Trophoblast cell (in vitro differentiated cells and primary cell): ENCODE data around the gene PM20D1.

ENCODE experiments used
- DNase-seq, 2 donors: peaks; one replicate each; pipeline ENCODE4 v3.0.0-alpha.2; 2016
- H2AFZ ChIP-seq: 2 replicates; pipeline ENCODE4 v1.6.1; 2013; ENCODE audit warnings: low read length, moderate library complexity, mild to moderate bottlenecking; ENCODE audit not compliant: insufficient read depth, poor library complexity
- H2AK5ac ChIP-seq: 2 replicates; pipeline ENCODE4 v1.6.1; 2013; ENCODE audit warnings: mild to moderate bottlenecking, low read length
- H2BK120ac ChIP-seq: 2 replicates; pipeline ENCODE4 v1.6.1; 2013; ENCODE audit warnings: low read length, mild to moderate bottlenecking, moderate library complexity; ENCODE audit not compliant: insufficient read depth, poor library complexity
- H2BK12ac ChIP-seq: 2 replicates; pipeline ENCODE4 v1.6.1; 2013; ENCODE audit warnings: mild to moderate bottlenecking, low read length, moderate library complexity
- H2BK5ac ChIP-seq: 2 replicates; pipeline ENCODE4 v1.6.1; 2013; ENCODE audit warnings: low read length, low read depth, moderate library complexity, mild to moderate bottlenecking; ENCODE audit not compliant: poor library complexity
- H3K14ac ChIP-seq: 2 replicates; pipeline ENCODE4 v1.6.1; 2013; ENCODE audit warnings: mild to moderate bottlenecking, low read length
- H3K18ac ChIP-seq: 2 replicates; pipeline ENCODE4 v1.6.1; 2013; ENCODE audit warnings: mild to moderate bottlenecking, low read length
- H3K23ac ChIP-seq: 2 replicates; pipeline ENCODE4 v1.6.1; 2013; ENCODE audit warnings: low read length
- H3K27ac ChIP-seq: 2 replicates; pipeline ENCODE4 v1.5.1; 2013; ENCODE audit warnings: low read depth, mild to moderate bottlenecking, inconsistent platforms, low read length, moderate library complexity
- H3K27me3 ChIP-seq: 2 replicates; pipeline ENCODE4 v1.6.1; 2013; ENCODE audit warnings: inconsistent platforms, mild to moderate bottlenecking, low read length, moderate library complexity; ENCODE audit not compliant: insufficient read depth
- H3K36me3 ChIP-seq, 2 experiments: 1 replicate in 1 of 2; 2 replicates in 1 of 2; pipeline ENCODE4 v1.6.1; 2013; ENCODE audit warnings: low read length in 2 of 2, mild to moderate bottlenecking in 2 of 2, moderate library complexity in 1 of 2; ENCODE audit not compliant: insufficient read depth in 2 of 2, control insufficient read depth in 1 of 2
- H3K4ac ChIP-seq: 2 replicates; pipeline ENCODE4 v1.6.1; 2013; ENCODE audit warnings: low read depth, mild to moderate bottlenecking, low read length, moderate library complexity
- H3K4me1 ChIP-seq, 2 experiments: 1 replicate in 1 of 2; 2 replicates in 1 of 2; pipeline ENCODE4 v1.6.1; 2013; ENCODE audit warnings: low read length in 2 of 2, mild to moderate bottlenecking in 2 of 2, moderate library complexity in 1 of 2; ENCODE audit not compliant: insufficient read depth in 2 of 2, control insufficient read depth in 1 of 2
- H3K4me2 ChIP-seq: 2 replicates; pipeline ENCODE4 v1.6.1; 2013; ENCODE audit warnings: inconsistent platforms, mild to moderate bottlenecking, low read length, moderate library complexity
- H3K4me3 ChIP-seq: 2 replicates; pipeline ENCODE4 v1.5.1; 2013; ENCODE audit warnings: mild to moderate bottlenecking, low read depth, low read length, inconsistent platforms
- H3K79me1 ChIP-seq: one replicate; pipeline ENCODE4 v1.6.1; 2013; ENCODE audit warnings: low read length
- H3K79me2 ChIP-seq: 2 replicates; pipeline ENCODE4 v1.6.1; 2013; ENCODE audit warnings: low read length, mild to moderate bottlenecking; ENCODE audit not compliant: control insufficient read depth, insufficient read depth, poor library complexity
- H3K9ac ChIP-seq: 2 replicates; pipeline ENCODE4 v1.6.1; 2013; ENCODE audit warnings: mild to moderate bottlenecking, low read length
- H3K9me3 ChIP-seq: 2 replicates; pipeline ENCODE4 v1.6.1; 2013; ENCODE audit warnings: low read depth, mild to moderate bottlenecking, control low read depth, inconsistent platforms, low read length; ENCODE audit not compliant: insufficient read depth
- H4K12ac ChIP-seq: 2 replicates; pipeline ENCODE4 v1.6.1; 2013; ENCODE audit warnings: low read depth, mild to moderate bottlenecking, low read length, moderate library complexity
- H4K8ac ChIP-seq: 2 replicates; pipeline ENCODE4 v1.6.1; 2013; ENCODE audit warnings: low read depth, mild to moderate bottlenecking, low read length, moderate library complexity
- H4K91ac ChIP-seq: one replicate; pipeline ENCODE4 v1.6.1; 2013; ENCODE audit warnings: low read depth, mild to moderate bottlenecking, low read length, moderate library complexity
- WGBS: extraction: QIAGEN DNeasy Blood & Tissue Kit; methylation state at CpG from one replicate; pipeline ENCODE4 v1.1.7; 2013; ENCODE audit warnings: missing lambda C conversion rate; ENCODE audit not compliant: insufficient read length, insufficient coverage; ENCODE audit errors: extremely low coverage; 5-methylcytosine and 5-hydroxymethylcytosine counted together

The PM20D1 gene

GRCh38 chr1:205811660-205812059 is 38.3 kb downstream of the PM20D1 start:
- no CpG with 5 or more reads among the region's 5 CpGs for WGBS
- Histone ChIP-seq H3K79me1 (peaks cover 7% of the 10 kb centered on the region), H4K8ac (no peak overlapping the region)

GRCh38 chr1:205810448-205811157 is 39.3 kb downstream of the PM20D1 start:
- H2AK5ac ChIP-seq, result no peak overlapping the region
- no peak overlapping the region for H2BK5ac ChIP-seq
- H3K79me1 ChIP-seq, result peaks cover 7% of the 10 kb centered on the region
- H3K36me3 ChIP-seq, result peaks cover 6 to 8% of the 10 kb centered on the region in 2 experiments
- H3K4me1 ChIP-seq, result peaks cover 5% of the 10 kb centered on the region in 2 experiments
- no peak overlapping the region for H3K9ac ChIP-seq
- no peak overlapping the region for H3K18ac ChIP-seq
- no peaks in the 10 kb centered on the region for H3K27me3 ChIP-seq
- no peak overlapping the region for H3K4me3 ChIP-seq
- H2BK120ac ChIP-seq, result no peak overlapping the region
- DNase-seq, result peak in 1 of 2 donors; percentile 10
- H3K27ac ChIP-seq, result no peak overlapping the region
- no peak overlapping the region for H3K23ac ChIP-seq
- H3K4me2 ChIP-seq, result no peak overlapping the region
- H3K79me2 ChIP-seq, result peaks cover 5% of the 10 kb centered on the region
- no peak overlapping the region for H3K4ac ChIP-seq
- H2AFZ ChIP-seq, result no peak overlapping the region
- H4K8ac ChIP-seq, result no peak overlapping the region
- no CpG with 5 or more reads among the region's 12 CpGs for WGBS
- no peak overlapping the region for H4K12ac ChIP-seq
- no peak overlapping the region for H2BK12ac ChIP-seq
- no peak overlapping the region for H4K91ac ChIP-seq
- H3K14ac ChIP-seq, result no peak overlapping the region
- H3K9me3 ChIP-seq, result no peaks in the 10 kb centered on the region

More at GRCh38 chr1:205811660-205812059, 38.3 kb downstream of the PM20D1 start:
- peaks cover 5% of the 10 kb centered on the region in 2 experiments for H3K4me1 ChIP-seq
- no peak overlapping the region for H2BK5ac ChIP-seq
- H2BK120ac ChIP-seq, result no peak overlapping the region
- H3K36me3 ChIP-seq, result peaks cover 6 to 8% of the 10 kb centered on the region in 2 experiments
- H3K9ac ChIP-seq, result no peak overlapping the region
- H2AK5ac ChIP-seq, result no peak overlapping the region
- H3K79me2 ChIP-seq, result peaks cover 5% of the 10 kb centered on the region
- DNase-seq, result no peak
- H4K12ac ChIP-seq, result no peak overlapping the region
- H3K18ac ChIP-seq, result no peak overlapping the region
- no peak overlapping the region for H4K91ac ChIP-seq
- H3K27ac ChIP-seq, result no peak overlapping the region
- H2BK12ac ChIP-seq, result no peak overlapping the region
- H2AFZ ChIP-seq, result no peak overlapping the region
- no peak overlapping the region for H3K4me3 ChIP-seq
- H3K4me2 ChIP-seq, result no peak overlapping the region
- H3K23ac ChIP-seq, result no peak overlapping the region
- no peaks in the 10 kb centered on the region for H3K9me3 ChIP-seq
- no peaks in the 10 kb centered on the region for H3K27me3 ChIP-seq
- no peak overlapping the region for H3K4ac ChIP-seq
- no peak overlapping the region for H3K14ac ChIP-seq

- Histone ChIP-seq H3K79me2 (peaks cover 5% of the 10 kb centered on the region), H3K79me1 (peaks cover 7% of the 10 kb centered on the region), H3K27me3 (no peaks in the 10 kb centered on the region), H2BK5ac (no peak overlapping the region), H3K23ac (no peak overlapping the region), H3K4me3 (no peak overlapping the region), H2BK12ac (no peak overlapping the region), H2BK120ac (no peak overlapping the region), H3K9ac (no peak overlapping the region), H2AFZ (no peak overlapping the region), H3K18ac (peak overlapping the region; percentile 16), H4K91ac (no peak overlapping the region), H2AK5ac (no peak overlapping the region), H3K27ac (no peak overlapping the region), H3K14ac (no peak overlapping the region), H3K9me3 (no peaks in the 10 kb centered on the region), H3K4me1 (peaks cover 5% of the 10 kb centered on the region in 2 experiments), H3K4ac (no peak overlapping the region), H3K4me2 (no peak overlapping the region), H3K36me3 (peaks cover 6 to 8% of the 10 kb centered on the region in 2 experiments), H4K12ac (no peak overlapping the region), H4K8ac (no peak overlapping the region)
- no peak for DNase-seq
- WGBS, result no CpG with 5 or more reads among the region's 14 CpGs
Measured at GRCh38 chr1:205809942-205810345, 40.0 kb downstream of the PM20D1 start.

GRCh38 chr1:205809469-205809868 is 40.5 kb downstream of the PM20D1 start:
- H3K4me1 ChIP-seq, result peaks cover 5% of the 10 kb centered on the region in 2 experiments
- no peak overlapping the region for H3K18ac ChIP-seq
- H2BK12ac ChIP-seq, result no peak overlapping the region
- H4K91ac ChIP-seq, result no peak overlapping the region
- no peak for DNase-seq
- peaks cover 6 to 8% of the 10 kb centered on the region in 2 experiments for H3K36me3 ChIP-seq
- H3K4ac ChIP-seq, result no peak overlapping the region
- no CpG with 5 or more reads among the region's 3 CpGs for WGBS
- H3K27me3 ChIP-seq, result no peaks in the 10 kb centered on the region
- H3K79me2 ChIP-seq, result peaks cover 5% of the 10 kb centered on the region
- H4K8ac ChIP-seq, result no peak overlapping the region
- H3K4me2 ChIP-seq, result no peak overlapping the region
- H3K27ac ChIP-seq, result no peak overlapping the region
- no peak overlapping the region for H2BK5ac ChIP-seq
- H2BK120ac ChIP-seq, result no peak overlapping the region
- no peak overlapping the region for H2AK5ac ChIP-seq
- no peaks in the 10 kb centered on the region for H3K9me3 ChIP-seq
- no peak overlapping the region for H3K14ac ChIP-seq
- no peak overlapping the region for H4K12ac ChIP-seq
- no peak overlapping the region for H3K4me3 ChIP-seq
- H3K23ac ChIP-seq, result no peak overlapping the region
- H3K9ac ChIP-seq, result no peak overlapping the region
- H3K79me1 ChIP-seq, result peaks cover 7% of the 10 kb centered on the region
- no peak overlapping the region for H2AFZ ChIP-seq
